GM23338 (cell line): ENCODE measurements around the gene PYCR2. TPM values are rescaled to one million over a fixed set of nuclear protein-coding genes. Genes with fewer than 3 reads are reported as not detected.
"Not testable (repeated sequence)": the region's sequence is repeated elsewhere in the genome, so short reads cannot be mapped to it uniquely, and the experiment has no call there.

ENCODE experiments used
- ATAC-seq: fragments of 200-7000 bp; cut with Tn5 transposase; 3 replicates; pipeline ENCODE4 v1.9.1; 2020
- DNase-seq: peaks from one replicate; pipeline ENCODE4 v3.0.0-alpha.2; 2015; ENCODE audit warnings: low spot score
- H2AFZ ChIP-seq: fragments of 200-600 bp; sonication (generic); 2 replicates; pipeline ENCODE4 v1.8.0; 2016; ENCODE audit warnings: antibody characterized with exemption, mild to moderate bottlenecking, moderate library complexity
- H3F3A ChIP-seq: fragments of 200-600 bp; sonication (generic); replicated peaks from 2 replicates; pipeline ENCODE4 v1.8.0; 2017; ENCODE audit warnings: antibody characterized with exemption, mixed run types, low read depth
- H3K27ac ChIP-seq: fragments of 200-600 bp; sonication (generic); 2 replicates; pipeline ENCODE4 v1.6.1; 2016; ENCODE audit warnings: low read depth
- H3K27me3 ChIP-seq: fragments of 200-600 bp; sonication (generic); 2 replicates; pipeline ENCODE4 v1.8.0; 2016; ENCODE audit warnings: mild to moderate bottlenecking, mixed run types, moderate library complexity; ENCODE audit not compliant: insufficient read depth
- H3K36me3 ChIP-seq: fragments of 200-600 bp; sonication (generic); 2 replicates; pipeline ENCODE4 v1.8.0; 2016; ENCODE audit warnings: mild to moderate bottlenecking; ENCODE audit not compliant: insufficient read depth
- H3K4me1 ChIP-seq: fragments of 200-600 bp; sonication (generic); 2 replicates; pipeline ENCODE4 v1.8.0; 2016; ENCODE audit warnings: mild to moderate bottlenecking, moderate library complexity; ENCODE audit not compliant: insufficient read depth
- H3K4me2 ChIP-seq: fragments of 200-600 bp; sonication (generic); 2 replicates; pipeline ENCODE4 v1.7.1; 2017; ENCODE audit warnings: mixed run types
- H3K4me3 ChIP-seq: fragments of 200-600 bp; sonication (generic); 2 replicates; pipeline ENCODE4 v1.6.1; 2016; ENCODE audit warnings: mixed run types
- H3K79me2 ChIP-seq: fragments of 200-600 bp; sonication (generic); replicated peaks from 2 replicates; pipeline ENCODE4 v1.8.0; 2017; ENCODE audit warnings: mild to moderate bottlenecking; ENCODE audit not compliant: insufficient read depth
- H3K9me2 ChIP-seq: fragments of 200-600 bp; sonication (generic); 2 replicates; pipeline ENCODE4 v1.8.0; 2017; ENCODE audit not compliant: insufficient read depth
- H4K20me1 ChIP-seq: fragments of 200-600 bp; sonication (generic); replicated peaks from 2 replicates; pipeline ENCODE4 v1.8.0; 2017; ENCODE audit warnings: mild to moderate bottlenecking; ENCODE audit not compliant: insufficient read depth
- H3K27ac Mint-ChIP-seq: 2 replicates; pipeline ENCODE4 v1.8.0; 2020; ENCODE audit warnings: inconsistent platforms, mild to moderate bottlenecking, moderate library complexity, mixed read lengths
- H3K27me3 Mint-ChIP-seq: 3 replicates; pipeline ENCODE4 v1.8.0; 2022; ENCODE audit warnings: low read depth, mild to moderate bottlenecking, moderate library complexity, mixed read lengths, inconsistent platforms; ENCODE audit not compliant: insufficient read depth, poor library complexity
- H3K36me3 Mint-ChIP-seq: 3 replicates; pipeline ENCODE4 v1.8.0; 2021; ENCODE audit warnings: low read depth, mild to moderate bottlenecking, inconsistent platforms, moderate library complexity, mixed read lengths
- H3K4me1 Mint-ChIP-seq: 3 replicates; pipeline ENCODE4 v1.8.0; 2020; ENCODE audit warnings: mild to moderate bottlenecking, inconsistent platforms, mixed read lengths
- H3K4me3 Mint-ChIP-seq: 3 replicates; pipeline ENCODE4 v1.8.0; 2021; ENCODE audit warnings: moderate library complexity, mild to moderate bottlenecking, inconsistent platforms, mixed read lengths
- H3K9me3 Mint-ChIP-seq: 3 replicates; pipeline ENCODE4 v1.8.0; 2020; ENCODE audit warnings: moderate library complexity, mild to moderate bottlenecking, inconsistent platforms, mixed read lengths
- CREB1 ChIP-seq: fragments of 250-450 bp; sonication (Bioruptor Pico); IDR thresholded peaks from 2 replicates; pipeline ENCODE4 v1.5.0; 2020; ENCODE audit warnings: low read depth, mild to moderate bottlenecking, moderate library complexity
- EZH2 ChIP-seq: fragments of 200-600 bp; sonication (generic); IDR thresholded peaks from one replicate; pipeline ENCODE4 v1.8.0; 2017; ENCODE audit warnings: antibody characterized with exemption, mild to moderate bottlenecking, low read depth; ENCODE audit not compliant: unreplicated experiment
- JUNB ChIP-seq: IDR thresholded peaks from one replicate; pipeline ENCODE4 v1.6.1; 2016; ENCODE audit warnings: antibody characterized with exemption; ENCODE audit not compliant: unreplicated experiment
- NANOG ChIP-seq: IDR thresholded peaks from 2 replicates; pipeline ENCODE4 v1.6.1; 2016; ENCODE audit warnings: antibody characterized with exemption, borderline replicate concordance
- ZNF114 ChIP-seq: fragments of 250-450 bp; sonication (Bioruptor Pico); IDR thresholded peaks from 2 replicates; pipeline ENCODE4 v1.5.0; 2020; ENCODE audit warnings: mild to moderate bottlenecking, moderate library complexity
- ZNF331 ChIP-seq: fragments of 250-450 bp; sonication (Bioruptor Pico); IDR thresholded peaks from 2 replicates; pipeline ENCODE4 v1.5.0; 2020; ENCODE audit warnings: low read depth, mild to moderate bottlenecking, moderate library complexity
- polyA plus RNA-seq: library from polyadenylated mRNA; unstranded; fragments of >200 nt; fragmentation: Nextera tagmentation; extraction: Ambion mirVana; gene quantifications from 2 replicates; pipeline ENCODE4 v1.2.1, GENCODE V29; 2016
- total RNA-seq: library from RNA; depleted of rRNA; stranded (reverse); fragments of >200 nt; shearing (Covaris generic); gene quantifications from 2 replicates; pipeline ENCODE4 v1.2.3, GENCODE V29; 2014
- TF ChIP-seq, protein P1 (sequence below): fragments of 250-450 bp; sonication (Bioruptor Pico); IDR thresholded peaks from 2 replicates; pipeline ENCODE4 v1.5.0; 2020; ENCODE audit warnings: mild to moderate bottlenecking, moderate library complexity
- TF ChIP-seq, protein P2 (sequence below): IDR thresholded peaks from one replicate; pipeline ENCODE4 v1.6.1; 2018; ENCODE audit warnings: antibody characterized with exemption; ENCODE audit not compliant: unreplicated experiment

Gene PYCR2
- total and polyA plus RNA-seq, 2 experiments from 2014 or later, result 89.1 to 109 TPM

DNA sequence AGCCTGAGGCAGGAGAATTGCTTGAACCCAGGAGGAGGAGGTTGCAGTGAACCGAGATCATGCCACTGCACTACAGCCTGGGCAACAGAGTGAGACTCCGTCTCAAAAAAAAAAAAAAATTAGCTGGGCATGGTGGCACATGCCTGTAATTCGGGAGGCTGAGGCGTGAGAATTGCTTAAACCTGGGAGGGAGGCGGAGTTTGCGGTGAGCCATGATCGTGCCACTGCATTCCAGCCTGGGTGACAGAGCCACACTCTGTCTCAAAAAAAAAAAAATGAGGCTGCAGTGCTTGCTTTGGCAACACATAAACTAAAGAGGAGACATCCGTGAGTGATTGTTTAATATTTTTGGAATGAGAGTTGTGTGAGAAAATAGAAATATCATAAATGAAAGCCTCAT lies 12.0 kb upstream of the PYCR2 start:
- not testable (repeated sequence) for H2AFZ ChIP-seq, H3K9me3 Mint-ChIP-seq, H3F3A ChIP-seq, H4K20me1 ChIP-seq, H3K36me3 Mint-ChIP-seq, H3K9me2 ChIP-seq, H3K4me1 ChIP-seq, H3K27ac Mint-ChIP-seq, H3K4me3 Mint-ChIP-seq, H3K79me2 ChIP-seq, H3K4me2 ChIP-seq, H3K27ac ChIP-seq, DNase-seq, ATAC-seq, H3K4me1 Mint-ChIP-seq, H3K36me3 ChIP-seq, H3K27me3 ChIP-seq, H3K4me3 ChIP-seq
- peaks cover 12% of the 10 kb centered on the region for H3K27me3 Mint-ChIP-seq

- H3K9me3 Mint-ChIP-seq, result no peaks in the 10 kb centered on the region
- no peak overlapping the region for H3K4me3 Mint-ChIP-seq
- no peak overlapping the region for H3K4me2 ChIP-seq
- no peak overlapping the region for H3K4me3 ChIP-seq
- H3K9me2 ChIP-seq, result no peaks in the 10 kb centered on the region
- H3K36me3 ChIP-seq, result no peaks in the 10 kb centered on the region
- H3K27me3 Mint-ChIP-seq, result peaks cover 7% of the 10 kb centered on the region
- no peaks in the 10 kb centered on the region for H4K20me1 ChIP-seq
- no peak overlapping the region for H3K27ac ChIP-seq
- H3K4me1 ChIP-seq, result no peaks in the 10 kb centered on the region; the same call in 1 of the 2 replicates
- DNase-seq, result no peak
- no peak overlapping the region for H2AFZ ChIP-seq
- peaks cover 4% of the 10 kb centered on the region; the same call in 2 of the 3 replicates for H3K4me1 Mint-ChIP-seq
- no peaks in the 10 kb centered on the region; the same call in 2 of the 3 replicates for H3K36me3 Mint-ChIP-seq
- peaks cover 5% of the 10 kb centered on the region; the same call in 1 of the 2 replicates for H3F3A ChIP-seq
- TF ChIP-seq JUNB (no peak), ZNF114 (no peak), EZH2 (no peak), ZNF331 (CRISPR knock-in tag) (no peak), CREB1 (CRISPR knock-in tag) (no peak), NANOG (no peak)
- TF ChIP-seq, protein P1, sequence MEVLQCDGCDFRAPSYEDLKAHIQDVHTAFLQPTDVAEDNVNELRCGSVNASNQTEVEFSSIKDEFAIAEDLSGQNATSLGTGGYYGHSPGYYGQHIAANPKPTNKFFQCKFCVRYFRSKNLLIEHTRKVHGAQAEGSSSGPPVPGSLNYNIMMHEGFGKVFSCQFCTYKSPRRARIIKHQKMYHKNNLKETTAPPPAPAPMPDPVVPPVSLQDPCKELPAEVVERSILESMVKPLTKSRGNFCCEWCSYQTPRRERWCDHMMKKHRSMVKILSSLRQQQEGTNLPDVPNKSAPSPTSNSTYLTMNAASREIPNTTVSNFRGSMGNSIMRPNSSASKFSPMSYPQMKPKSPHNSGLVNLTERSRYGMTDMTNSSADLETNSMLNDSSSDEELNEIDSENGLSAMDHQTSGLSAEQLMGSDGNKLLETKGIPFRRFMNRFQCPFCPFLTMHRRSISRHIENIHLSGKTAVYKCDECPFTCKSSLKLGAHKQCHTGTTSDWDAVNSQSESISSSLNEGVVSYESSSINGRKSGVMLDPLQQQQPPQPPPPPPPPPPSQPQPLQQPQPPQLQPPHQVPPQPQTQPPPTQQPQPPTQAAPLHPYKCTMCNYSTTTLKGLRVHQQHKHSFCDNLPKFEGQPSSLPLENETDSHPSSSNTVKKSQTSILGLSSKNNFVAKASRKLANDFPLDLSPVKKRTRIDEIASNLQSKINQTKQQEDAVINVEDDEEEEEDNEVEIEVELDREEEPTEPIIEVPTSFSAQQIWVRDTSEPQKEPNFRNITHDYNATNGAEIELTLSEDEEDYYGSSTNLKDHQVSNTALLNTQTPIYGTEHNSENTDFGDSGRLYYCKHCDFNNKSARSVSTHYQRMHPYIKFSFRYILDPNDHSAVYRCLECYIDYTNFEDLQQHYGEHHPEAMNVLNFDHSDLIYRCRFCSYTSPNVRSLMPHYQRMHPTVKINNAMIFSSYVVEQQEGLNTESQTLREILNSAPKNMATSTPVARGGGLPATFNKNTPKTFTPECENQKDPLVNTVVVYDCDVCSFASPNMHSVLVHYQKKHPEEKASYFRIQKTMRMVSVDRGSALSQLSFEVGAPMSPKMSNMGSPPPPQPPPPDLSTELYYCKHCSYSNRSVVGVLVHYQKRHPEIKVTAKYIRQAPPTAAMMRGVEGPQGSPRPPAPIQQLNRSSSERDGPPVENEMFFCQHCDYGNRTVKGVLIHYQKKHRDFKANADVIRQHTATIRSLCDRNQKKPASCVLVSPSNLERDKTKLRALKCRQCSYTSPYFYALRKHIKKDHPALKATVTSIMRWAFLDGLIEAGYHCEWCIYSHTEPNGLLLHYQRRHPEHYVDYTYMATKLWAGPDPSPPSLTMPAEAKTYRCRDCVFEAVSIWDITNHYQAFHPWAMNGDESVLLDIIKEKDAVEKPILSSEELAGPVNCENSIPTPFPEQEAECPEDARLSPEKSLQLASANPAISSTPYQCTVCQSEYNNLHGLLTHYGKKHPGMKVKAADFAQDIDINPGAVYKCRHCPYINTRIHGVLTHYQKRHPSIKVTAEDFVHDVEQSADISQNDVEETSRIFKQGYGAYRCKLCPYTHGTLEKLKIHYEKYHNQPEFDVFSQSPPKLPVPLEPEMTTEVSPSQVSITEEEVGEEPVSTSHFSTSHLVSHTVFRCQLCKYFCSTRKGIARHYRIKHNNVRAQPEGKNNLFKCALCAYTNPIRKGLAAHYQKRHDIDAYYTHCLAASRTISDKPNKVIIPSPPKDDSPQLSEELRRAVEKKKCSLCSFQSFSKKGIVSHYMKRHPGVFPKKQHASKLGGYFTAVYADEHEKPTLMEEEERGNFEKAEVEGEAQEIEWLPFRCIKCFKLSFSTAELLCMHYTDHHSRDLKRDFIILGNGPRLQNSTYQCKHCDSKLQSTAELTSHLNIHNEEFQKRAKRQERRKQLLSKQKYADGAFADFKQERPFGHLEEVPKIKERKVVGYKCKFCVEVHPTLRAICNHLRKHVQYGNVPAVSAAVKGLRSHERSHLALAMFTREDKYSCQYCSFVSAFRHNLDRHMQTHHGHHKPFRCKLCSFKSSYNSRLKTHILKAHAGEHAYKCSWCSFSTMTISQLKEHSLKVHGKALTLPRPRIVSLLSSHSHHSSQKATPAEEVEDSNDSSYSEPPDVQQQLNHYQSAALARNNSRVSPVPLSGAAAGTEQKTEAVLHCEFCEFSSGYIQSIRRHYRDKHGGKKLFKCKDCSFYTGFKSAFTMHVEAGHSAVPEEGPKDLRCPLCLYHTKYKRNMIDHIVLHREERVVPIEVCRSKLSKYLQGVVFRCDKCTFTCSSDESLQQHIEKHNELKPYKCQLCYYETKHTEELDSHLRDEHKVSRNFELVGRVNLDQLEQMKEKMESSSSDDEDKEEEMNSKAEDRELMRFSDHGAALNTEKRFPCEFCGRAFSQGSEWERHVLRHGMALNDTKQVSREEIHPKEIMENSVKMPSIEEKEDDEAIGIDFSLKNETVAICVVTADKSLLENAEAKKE (CRISPR knock-in tag), result no peak
- TF ChIP-seq, protein P2, sequence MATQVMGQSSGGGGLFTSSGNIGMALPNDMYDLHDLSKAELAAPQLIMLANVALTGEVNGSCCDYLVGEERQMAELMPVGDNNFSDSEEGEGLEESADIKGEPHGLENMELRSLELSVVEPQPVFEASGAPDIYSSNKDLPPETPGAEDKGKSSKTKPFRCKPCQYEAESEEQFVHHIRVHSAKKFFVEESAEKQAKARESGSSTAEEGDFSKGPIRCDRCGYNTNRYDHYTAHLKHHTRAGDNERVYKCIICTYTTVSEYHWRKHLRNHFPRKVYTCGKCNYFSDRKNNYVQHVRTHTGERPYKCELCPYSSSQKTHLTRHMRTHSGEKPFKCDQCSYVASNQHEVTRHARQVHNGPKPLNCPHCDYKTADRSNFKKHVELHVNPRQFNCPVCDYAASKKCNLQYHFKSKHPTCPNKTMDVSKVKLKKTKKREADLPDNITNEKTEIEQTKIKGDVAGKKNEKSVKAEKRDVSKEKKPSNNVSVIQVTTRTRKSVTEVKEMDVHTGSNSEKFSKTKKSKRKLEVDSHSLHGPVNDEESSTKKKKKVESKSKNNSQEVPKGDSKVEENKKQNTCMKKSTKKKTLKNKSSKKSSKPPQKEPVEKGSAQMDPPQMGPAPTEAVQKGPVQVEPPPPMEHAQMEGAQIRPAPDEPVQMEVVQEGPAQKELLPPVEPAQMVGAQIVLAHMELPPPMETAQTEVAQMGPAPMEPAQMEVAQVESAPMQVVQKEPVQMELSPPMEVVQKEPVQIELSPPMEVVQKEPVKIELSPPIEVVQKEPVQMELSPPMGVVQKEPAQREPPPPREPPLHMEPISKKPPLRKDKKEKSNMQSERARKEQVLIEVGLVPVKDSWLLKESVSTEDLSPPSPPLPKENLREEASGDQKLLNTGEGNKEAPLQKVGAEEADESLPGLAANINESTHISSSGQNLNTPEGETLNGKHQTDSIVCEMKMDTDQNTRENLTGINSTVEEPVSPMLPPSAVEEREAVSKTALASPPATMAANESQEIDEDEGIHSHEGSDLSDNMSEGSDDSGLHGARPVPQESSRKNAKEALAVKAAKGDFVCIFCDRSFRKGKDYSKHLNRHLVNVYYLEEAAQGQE, result no peak
- no peak overlapping the region for H3K27ac Mint-ChIP-seq
- H3K27me3 ChIP-seq, result no peaks in the 10 kb centered on the region
- H3K79me2 ChIP-seq, result peaks cover 8% of the 10 kb centered on the region; the same call in 1 of the 2 replicates
- ATAC-seq, result no peak
These were observed 10.7 kb upstream of the PYCR2 start for GRCh38 chr1:225934711-225935110.
